ENCODE measurements around the gene OLFM2. TPM values are rescaled to one million over a fixed set of nuclear protein-coding genes. Genes with fewer than 3 reads are reported as not detected.

Gene OLFM2
- total RNA-seq, 1 donor from 2014 or later, result 11.4 TPM

DNA sequence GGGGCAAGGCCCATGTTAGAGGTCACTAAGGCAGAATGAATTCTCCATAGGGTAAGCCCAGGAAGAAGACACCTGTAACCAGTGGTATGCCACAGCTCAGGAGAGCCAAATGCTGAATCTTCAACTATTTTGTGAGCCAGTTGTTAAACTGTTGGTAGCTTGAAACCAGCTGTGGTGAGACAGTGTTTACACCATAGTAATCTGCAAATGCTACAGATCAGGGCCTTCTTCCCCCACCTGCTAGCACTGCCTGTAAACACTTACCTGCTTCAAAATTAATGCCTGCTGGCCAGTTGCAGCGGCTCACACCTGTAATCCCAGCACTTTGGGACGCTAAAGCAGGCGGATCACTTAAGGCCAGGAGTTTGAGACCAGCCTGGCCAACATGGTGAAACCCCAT lies 129.5 kb downstream of the OLFM2 start:
- Mint-ChIP-seq H3K36me3 (peaks cover 9% of the 10 kb centered on the region), H3K9me3 (no peaks in the 10 kb centered on the region), H3K27ac (no peak overlapping the region), H3K4me3 (no peak overlapping the region), H3K27me3 (ENCODE audit: insufficient read depth, low read depth) (no peaks in the 10 kb centered on the region), H3K4me1 (no peaks in the 10 kb centered on the region)
- H3K36me3 ChIP-seq, result no peaks in the 10 kb centered on the region
- H3K4me2 ChIP-seq, result no peak overlapping the region
- no peaks in the 10 kb centered on the region for H3F3A ChIP-seq (ENCODE audit: low read depth)
- no peaks in the 10 kb centered on the region for H4K20me1 ChIP-seq (ENCODE audit: low read depth)
- H3K27ac ChIP-seq, result no peak overlapping the region
- TF ChIP-seq EZH2 (IDR thresholded peaks at IDR 0.05), result no peak
- TF ChIP-seq EZH2phosphoT487 (IDR thresholded peaks at IDR 0.05), result no peak
- TF ChIP-seq, protein P1, sequence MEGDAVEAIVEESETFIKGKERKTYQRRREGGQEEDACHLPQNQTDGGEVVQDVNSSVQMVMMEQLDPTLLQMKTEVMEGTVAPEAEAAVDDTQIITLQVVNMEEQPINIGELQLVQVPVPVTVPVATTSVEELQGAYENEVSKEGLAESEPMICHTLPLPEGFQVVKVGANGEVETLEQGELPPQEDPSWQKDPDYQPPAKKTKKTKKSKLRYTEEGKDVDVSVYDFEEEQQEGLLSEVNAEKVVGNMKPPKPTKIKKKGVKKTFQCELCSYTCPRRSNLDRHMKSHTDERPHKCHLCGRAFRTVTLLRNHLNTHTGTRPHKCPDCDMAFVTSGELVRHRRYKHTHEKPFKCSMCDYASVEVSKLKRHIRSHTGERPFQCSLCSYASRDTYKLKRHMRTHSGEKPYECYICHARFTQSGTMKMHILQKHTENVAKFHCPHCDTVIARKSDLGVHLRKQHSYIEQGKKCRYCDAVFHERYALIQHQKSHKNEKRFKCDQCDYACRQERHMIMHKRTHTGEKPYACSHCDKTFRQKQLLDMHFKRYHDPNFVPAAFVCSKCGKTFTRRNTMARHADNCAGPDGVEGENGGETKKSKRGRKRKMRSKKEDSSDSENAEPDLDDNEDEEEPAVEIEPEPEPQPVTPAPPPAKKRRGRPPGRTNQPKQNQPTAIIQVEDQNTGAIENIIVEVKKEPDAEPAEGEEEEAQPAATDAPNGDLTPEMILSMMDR (IDR thresholded peaks at IDR 0.05), result no peak
- H3K4me1 ChIP-seq, result no peaks in the 10 kb centered on the region
- DNase-seq (ENCODE audit: low spot score), result no peak
- H3K27me3 ChIP-seq, result no peaks in the 10 kb centered on the region
- H3K9me3 ChIP-seq (ENCODE audit: low read depth), result no peaks in the 10 kb centered on the region
- H3K79me2 ChIP-seq (ENCODE audit: low read depth), result no peaks in the 10 kb centered on the region
- no peak overlapping the region for H3K4me3 ChIP-seq
- H2AFZ ChIP-seq (replicated peaks), result no peak overlapping the region
- H3K9ac ChIP-seq, result no peak overlapping the region

Small RNA genes within 50 kb of the gene (small RNA-seq; reads per million reads assigned to genes)
- not detected for gene RF00156

Other genes starting within 250 kb of the OLFM2 start
- gene ZNF846, start 167.8 kb downstream of the OLFM2 start, total RNA-seq (ENCODE audit: low replicate concordance), result 13.1 and 18.0 TPM in 2 replicates
- 9.9 and 27.3 TPM in 2 replicates for gene FBXL12, start 117.4 kb downstream of the OLFM2 start, total RNA-seq (ENCODE audit: low replicate concordance)
- gene UBL5, start 108.6 kb downstream of the OLFM2 start, total RNA-seq (ENCODE audit: low replicate concordance), result 628 and 652 TPM in 2 replicates
- gene PIN1, start 101.2 kb downstream of the OLFM2 start, total RNA-seq (ENCODE audit: low replicate concordance), result 43.4 and 141 TPM in 2 replicates
- 0.15 TPM in 1 of 2 replicates, not detected in the other for gene COL5A3, start 74.0 kb upstream of the OLFM2 start, total RNA-seq (ENCODE audit: low replicate concordance)
- gene RDH8, start 77.0 kb upstream of the OLFM2 start, total RNA-seq (ENCODE audit: low replicate concordance), result not detected in 2 replicates
- gene SHFL, start 149.8 kb upstream of the OLFM2 start, total RNA-seq (ENCODE audit: low replicate concordance), result 0.15 and 2.0 TPM in 2 replicates
- gene ANGPTL6, start 166.2 kb upstream of the OLFM2 start, total RNA-seq (ENCODE audit: low replicate concordance), result 0.09 TPM in 1 of 2 replicates, not detected in the other
- 6.6 and 23.3 TPM in 2 replicates for gene PPAN, start 169.8 kb upstream of the OLFM2 start, total RNA-seq (ENCODE audit: low replicate concordance)
- 2.2 TPM in 1 of 2 replicates, not detected in the other for gene P2RY11, start 175.2 kb upstream of the OLFM2 start, total RNA-seq (ENCODE audit: low replicate concordance)
- gene EIF3G, start 183.4 kb upstream of the OLFM2 start, total RNA-seq (ENCODE audit: low replicate concordance), result 170 and 215 TPM in 2 replicates

All from neural progenitor cell (in vitro differentiated cells).